ENCODE data around the gene CCDC154. TPM values are rescaled to one million over a fixed set of nuclear protein-coding genes. Genes with fewer than 3 reads are reported as not detected.

Gene CCDC154
- total and polyA plus RNA-seq, 10 of the 15 experiments (the other 5 are each of a cell fraction or from before 2014, with no cell fraction given): 0.06 to 0.26 (median 0.25) TPM; not detected in 7

GRCh38 chr16:1493746-1494094 is 49.4 kb upstream of the CCDC154 start:
- H3K9ac ChIP-seq (ENCODE audit: control insufficient read depth, insufficient read depth, low read length): peak overlapping the region; percentile 92
- DNase-seq (ENCODE audit: low read depth, low spot score) (no peak), FAIRE-seq (no peak), ATAC-seq (peak; percentile 42)
- H4K20me1 ChIP-seq (ENCODE audit: control insufficient read depth, insufficient read depth): no peaks in the 10 kb centered on the region
- no peaks in the 10 kb centered on the region for H3K27me3 ChIP-seq (replicated peaks in 1 of 2; ENCODE audit: control insufficient read depth in 2 of 2, insufficient read depth in 2 of 2, low read length in 1 of 2)
- RAD21 ChIA-PET (ENCODE audit: unreplicated experiment): no interaction called here
- peaks cover 17% of the 10 kb centered on the region for H3K79me2 ChIP-seq (ENCODE audit: control insufficient read depth, insufficient read depth, low read length)
- intact Hi-C loops (cut with micrococcal nuclease; ENCODE audit: unreplicated experiment): no loop called here
- peak overlapping the region; percentile 94 for H3K4me2 ChIP-seq (ENCODE audit: control insufficient read depth, insufficient read depth)
- H3K4me1 ChIP-seq (ENCODE audit: control insufficient read depth, insufficient read depth, low read length): peaks cover 6% of the 10 kb centered on the region
- SMC1A ChIA-PET (ENCODE audit: uncharacterized antibody, unreplicated experiment): interaction anchor here (1.2 kb wide), 1 partner anchor 9 kb away, joined by 3 read pairs; no protein-coding TSS in a partner anchor
- peak overlapping the region; percentile 94 for H3K27ac ChIP-seq (ENCODE audit: control insufficient read depth, insufficient read depth)
- in situ Hi-C loops (cut with MboI): no loop called here
- H2AFZ ChIP-seq (ENCODE audit: control insufficient read depth, low read depth, low read length): peak overlapping the region; percentile 96
- under 1% methylated on average over 30 of the region's 30 CpGs for WGBS (ENCODE audit: insufficient coverage, insufficient replicate concordance, low lambda C conversion rate, missing lambda C conversion rate)
- peaks cover 3 to 7% of the 10 kb centered on the region in 2 experiments; a peak in 3 of 4 replicates for H3K36me3 ChIP-seq (ENCODE audit: control insufficient read depth in 2 of 2, insufficient read depth in 2 of 2, low read length in 1 of 2)
- POLR2A ChIA-PET: interaction anchor here (1.2 kb wide), 1 partner anchor 73 kb away, joined by 4 read pairs; the partner anchor contains the start of gene UQCC4
- no peaks in the 10 kb centered on the region for H3K9me3 ChIP-seq (replicated peaks; ENCODE audit: control insufficient read depth, insufficient read depth, low read length)
- TF ChIP-seq SUZ12 (IDR thresholded peaks at IDR 0.05; ENCODE audit: unreplicated experiment) (no peak), SUPT20H (IDR thresholded peaks at IDR 0.05; ENCODE audit: borderline replicate concordance, control insufficient read depth, low read depth, low read length) (no peak), E4F1 (IDR thresholded peaks at IDR 0.05; ENCODE audit: borderline replicate concordance, partially characterized antibody) (no peak), TCF7 (IDR thresholded peaks at IDR 0.05; ENCODE audit: borderline replicate concordance) (no peak), MTA3 (IDR thresholded peaks at IDR 0.05; ENCODE audit: borderline replicate concordance, low read length) (no peak), ZNF384 (IDR thresholded peaks at IDR 0.05; ENCODE audit: borderline replicate concordance, low read depth, low read length) (no peak), IKZF2 (IDR thresholded peaks at IDR 0.05) (no peak), PAX5 (IDR thresholded peaks at IDR 0.05; ENCODE audit: borderline replicate concordance, low read depth, low read length) (no peak), NKRF (conservative IDR thresholded peaks at IDR 0.05) (no peak), EGR1 (IDR thresholded peaks at IDR 0.05; ENCODE audit: borderline replicate concordance in 1 of 2, low read depth in 2 of 2, low read length in 2 of 2) (no peak), RELA (IDR thresholded peaks at IDR 0.05; ENCODE audit: borderline replicate concordance, partially characterized antibody) (no peak)
- H3K4me3 ChIP-seq: peak overlapping the region; percentile 95
- BruUV-seq (replicated peaks): TSS peak; percentile 84
- CTCF ChIA-PET: interaction anchor here (1.8 kb wide), 1 partner anchor 65 kb away, joined by 6 read pairs; no protein-coding TSS in a partner anchor

Measured in GM12878 (cell line).